GM21786 (cell line): ENCODE results near the gene C9orf43.
"Not testable (repeated sequence)": the region's sequence is repeated elsewhere in the genome, so short reads cannot be mapped to it uniquely, and the experiment has no call there.

Experiments used
- ATAC-seq: cut with Tn5 transposase; IDR thresholded peaks from one replicate; pipeline ENCODE4 v1.9.1; 2021; ENCODE audit not compliant: unreplicated experiment

Gene C9orf43

GRCh38 chr9:113380869-113381378 is 29.6 kb upstream of the C9orf43 start:
- peak; percentile 88 for ATAC-seq

- not testable (repeated sequence) for ATAC-seq
Measured at GRCh38 chr9:113381441-113381840, 29.1 kb upstream of the C9orf43 start.

GRCh38 chr9:113381909-113382411 is 28.6 kb upstream of the C9orf43 start:
- no peak for ATAC-seq

GRCh38 chr9:113386571-113387393 is 23.8 kb upstream of the C9orf43 start:
- ATAC-seq = no peak

GRCh38 chr9:113387560-113388230 is 22.9 kb upstream of the C9orf43 start:
- no peak for ATAC-seq

- no peak for ATAC-seq
Measured at GRCh38 chr9:113388833-113389232, 21.7 kb upstream of the C9orf43 start.

GRCh38 chr9:113389451-113389850 is 21.1 kb upstream of the C9orf43 start:
- ATAC-seq = no peak

GRCh38 chr9:113390192-113390960 is 20.2 kb upstream of the C9orf43 start:
- no peak for ATAC-seq

- no peak for ATAC-seq
Measured at GRCh38 chr9:113391917-113392316, 18.6 kb upstream of the C9orf43 start.

GRCh38 chr9:113393281-113393680 is 17.3 kb upstream of the C9orf43 start:
- no peak for ATAC-seq

GRCh38 chr9:113395000-113395861 is 15.3 kb upstream of the C9orf43 start:
- ATAC-seq = no peak

- ATAC-seq = no peak
Measured at GRCh38 chr9:113397203-113397631, 13.3 kb upstream of the C9orf43 start.

GRCh38 chr9:113398796-113399195 is 11.8 kb upstream of the C9orf43 start:
- no peak for ATAC-seq

- no peak for ATAC-seq
Measured at GRCh38 chr9:113399646-113400200, 10.8 kb upstream of the C9orf43 start.

- peak; percentile 97 for ATAC-seq
Measured at GRCh38 chr9:113401027-113401792, 9.3 kb upstream of the C9orf43 start, which contains the start of gene ALAD. TSS of gene ALAD (minus strand) at chr9:113401284. CDS start at chr9:113393559, 7,725 bp downstream.

- ATAC-seq = no peak
Measured at GRCh38 chr9:113403646-113404045, 6.9 kb upstream of the C9orf43 start.

GRCh38 chr9:113406353-113406752 is 4.2 kb upstream of the C9orf43 start:
- not testable (repeated sequence) for ATAC-seq

- peak; percentile 19 for ATAC-seq
Measured at GRCh38 chr9:113406873-113407511, 3.6 kb upstream of the C9orf43 start.
